CD4-positive, alpha-beta T cell treated with Interleukin-4 for 4 hours (primary cell): ENCODE results near the gene FOXF2.

ENCODE experiments used
- DNase-seq: peaks from one replicate; pipeline ENCODE4 v3.0.0-alpha.2; 2020

Gene FOXF2

DNA sequence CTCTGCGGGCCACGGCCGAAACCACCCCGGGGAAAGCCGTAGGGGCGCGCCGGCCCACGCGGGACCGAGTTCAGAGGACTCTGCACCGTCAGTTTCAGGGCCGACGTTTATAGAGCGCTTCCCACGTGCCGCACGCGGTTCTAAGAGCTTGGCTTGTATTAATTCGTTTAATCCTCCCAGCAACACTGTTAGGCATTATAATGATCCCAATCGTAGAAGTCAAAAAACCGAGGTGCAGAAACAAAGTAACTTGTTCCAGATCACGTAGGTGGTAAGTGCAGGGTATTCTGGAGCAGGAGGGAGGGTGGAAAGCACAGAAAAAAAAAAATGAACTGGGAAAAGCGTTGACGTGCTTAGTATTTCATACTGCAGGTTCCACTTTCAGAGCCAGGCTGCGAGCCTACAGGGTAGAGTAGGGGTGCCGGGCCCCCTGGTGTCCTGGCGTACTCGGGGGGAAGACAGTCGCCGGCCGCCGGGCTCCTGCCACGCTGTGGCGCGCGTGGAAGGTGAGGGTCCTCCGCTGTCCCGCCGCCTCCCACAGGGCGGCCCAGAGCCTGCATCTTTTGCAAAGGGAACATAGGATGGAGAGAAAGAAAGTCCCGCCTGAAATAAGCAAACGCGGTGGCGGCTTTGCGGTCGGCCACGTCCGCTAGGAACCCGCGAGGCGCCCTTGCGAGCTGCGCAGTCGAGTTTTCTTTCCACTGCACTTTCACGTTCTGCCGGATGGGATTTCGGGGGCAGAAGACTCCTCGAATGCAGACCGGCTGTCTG lies 10.2 kb upstream of the FOXF2 start:
- no peak for DNase-seq

DNA sequence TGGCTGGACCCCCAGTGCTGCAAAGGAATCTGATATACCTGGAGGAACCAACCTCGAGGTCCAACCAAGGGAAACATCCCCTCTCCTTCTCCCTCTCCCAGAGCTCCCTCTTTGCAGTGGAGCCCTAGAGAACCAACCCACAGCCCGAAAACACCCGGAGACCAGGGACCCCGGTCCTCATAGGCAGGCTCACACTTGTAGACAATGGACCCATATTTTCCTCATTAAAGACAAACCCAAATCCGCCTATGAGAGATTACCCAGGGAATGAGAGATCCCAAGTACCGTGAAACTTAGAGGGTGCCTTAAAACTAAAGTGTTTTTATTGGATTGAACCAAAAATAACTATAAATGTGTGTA lies 9.6 kb upstream of the FOXF2 start:
- DNase-seq = no peak

DNA sequence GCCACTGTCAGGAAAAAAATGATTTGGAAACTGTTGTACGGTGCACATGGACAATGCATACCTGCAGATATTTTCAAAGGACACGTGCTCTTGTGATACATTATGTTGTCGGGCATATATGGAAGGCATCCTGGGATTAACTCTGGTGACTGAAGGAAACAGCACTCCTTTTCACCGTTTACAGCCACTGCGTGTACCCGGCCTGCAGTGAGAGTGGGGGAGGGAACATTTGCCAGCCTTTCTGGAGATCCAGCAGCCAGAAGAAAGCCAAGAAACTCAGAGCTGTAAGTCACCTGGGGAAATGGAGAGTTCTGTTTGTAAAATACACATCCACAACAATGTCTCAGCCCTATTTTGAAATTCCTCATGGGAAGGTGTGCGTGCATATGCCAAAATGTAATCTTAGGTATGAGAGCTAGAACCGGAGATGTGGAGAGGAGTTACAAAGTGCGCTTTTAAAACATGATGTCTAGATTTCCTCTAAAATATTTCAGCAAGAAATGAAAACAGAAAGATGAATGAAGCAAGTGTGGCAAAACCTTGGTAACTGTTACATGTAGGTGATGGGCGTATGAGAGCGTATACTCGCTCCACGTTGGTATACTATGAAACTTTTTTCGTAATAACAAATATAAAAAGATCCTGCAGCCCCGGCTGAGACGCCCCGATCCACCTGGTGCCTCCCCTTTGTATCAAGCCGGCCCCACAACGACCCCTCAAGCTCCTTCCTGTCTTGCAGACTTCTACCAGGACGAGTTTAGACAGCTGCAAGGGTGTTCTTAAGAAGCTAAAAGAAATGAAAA lies 8.6 kb upstream of the FOXF2 start:
- DNase-seq = no peak

DNA sequence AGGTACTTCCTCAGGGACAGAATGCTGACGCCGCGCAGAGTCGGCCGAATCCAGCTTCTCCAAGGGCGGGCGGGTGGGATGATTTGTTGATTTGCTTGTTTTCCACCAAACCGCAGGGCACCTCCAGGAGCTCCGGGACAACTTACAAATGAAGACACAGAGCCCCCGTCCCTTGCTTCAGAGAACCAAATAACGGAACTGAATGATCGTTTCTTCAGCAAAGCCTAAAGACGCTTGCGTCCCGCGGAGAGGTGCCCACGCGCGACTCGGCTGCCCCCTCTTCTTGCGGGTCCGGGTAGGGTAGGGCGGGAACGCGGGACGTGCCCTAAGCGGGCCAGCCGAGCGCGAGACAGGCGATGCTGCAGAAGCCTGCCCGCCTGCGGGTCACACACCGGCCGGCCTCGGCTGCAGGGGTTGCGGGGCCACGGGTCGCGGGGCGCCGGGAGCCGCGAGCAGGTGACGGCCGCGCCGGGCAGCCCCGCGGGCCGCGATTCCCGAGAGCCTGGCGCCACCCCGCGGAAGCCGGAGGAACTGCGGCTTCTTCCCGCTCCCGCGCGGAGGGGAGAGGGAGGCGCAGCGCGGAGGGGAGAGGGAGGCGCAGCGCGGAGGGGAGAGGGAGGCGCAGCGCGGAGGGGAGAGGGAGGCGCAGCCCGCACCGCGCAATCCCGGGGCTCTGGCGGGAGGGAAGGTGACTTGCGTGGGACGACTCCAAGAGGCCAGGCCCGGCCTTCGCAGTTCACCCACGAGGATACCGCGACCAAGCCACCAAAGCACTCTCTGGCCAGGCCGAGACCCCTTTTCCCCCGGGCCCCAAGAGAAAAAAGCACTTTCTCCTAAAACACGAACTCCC lies 7.7 kb upstream of the FOXF2 start:
- DNase-seq = peak; percentile 22

DNA sequence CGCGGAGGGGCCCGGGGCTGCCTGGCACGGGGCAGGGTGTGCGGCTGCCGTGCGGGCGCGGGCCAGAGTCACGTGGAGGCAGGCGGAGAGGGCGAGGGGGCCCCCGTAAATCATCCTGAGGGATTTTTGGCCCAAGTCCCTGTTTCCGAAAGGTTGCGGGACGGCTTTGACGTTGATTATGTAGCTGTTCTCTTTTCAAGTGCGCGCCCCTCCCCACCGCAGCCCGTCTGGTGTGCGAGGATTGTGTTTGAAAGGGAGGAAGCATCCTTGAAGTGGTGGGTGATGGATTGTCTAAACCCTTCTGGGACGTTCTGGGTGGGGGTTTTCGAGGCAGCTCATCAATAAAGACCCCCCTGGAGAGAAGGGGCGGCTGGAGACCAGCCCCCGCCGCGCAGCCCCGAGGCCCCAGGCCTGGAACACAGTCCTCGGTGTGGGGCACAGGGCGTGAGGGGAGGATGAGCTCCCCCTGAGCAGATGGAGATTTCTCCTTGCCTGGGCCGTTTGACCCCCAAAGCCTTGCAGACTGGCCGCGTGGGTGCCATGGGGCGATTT lies 7.0 kb upstream of the FOXF2 start:
- no peak for DNase-seq

DNA sequence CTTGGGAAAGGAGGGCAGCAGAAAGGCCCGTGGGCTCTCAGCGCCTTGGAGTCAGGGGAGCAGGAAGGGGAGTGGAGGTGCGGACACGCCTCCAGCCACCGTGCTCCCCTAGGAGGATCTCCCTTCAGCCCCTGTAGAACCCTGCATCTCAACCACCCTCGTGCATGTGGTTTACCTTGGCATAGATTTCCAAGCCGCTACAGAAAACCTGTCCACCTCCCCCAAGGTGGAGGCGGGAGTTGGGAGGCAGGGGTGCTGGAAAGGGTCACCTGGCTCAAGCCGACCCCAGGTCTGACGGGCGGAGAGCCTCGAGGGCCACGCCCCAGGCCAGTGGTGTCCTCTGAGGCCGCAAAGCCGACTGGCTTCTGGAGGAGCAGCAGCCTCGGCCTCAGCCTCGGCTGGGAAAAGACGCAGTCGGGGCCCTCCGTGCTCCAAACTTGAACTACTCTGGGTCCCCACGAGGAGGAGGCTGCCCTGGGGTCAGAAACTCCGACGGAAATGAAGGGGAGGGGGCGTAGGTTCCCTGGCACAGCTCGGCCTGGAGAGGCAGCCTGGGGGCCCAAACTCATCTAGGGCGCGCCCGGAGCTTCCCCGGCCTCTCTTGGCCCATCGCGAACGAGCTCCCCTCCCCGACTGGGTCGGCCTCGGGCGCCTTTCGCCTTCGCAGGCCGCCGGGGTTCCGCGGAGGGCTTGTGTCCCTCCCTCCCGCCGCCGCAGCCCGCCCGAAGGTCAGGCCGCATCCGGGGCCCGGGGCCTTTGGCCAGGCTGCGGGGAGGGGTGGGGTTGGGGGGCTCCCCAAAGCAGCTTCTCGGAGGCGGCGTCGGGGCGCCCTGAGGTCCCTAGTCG lies 6.3 kb upstream of the FOXF2 start:
- DNase-seq = no peak

DNA sequence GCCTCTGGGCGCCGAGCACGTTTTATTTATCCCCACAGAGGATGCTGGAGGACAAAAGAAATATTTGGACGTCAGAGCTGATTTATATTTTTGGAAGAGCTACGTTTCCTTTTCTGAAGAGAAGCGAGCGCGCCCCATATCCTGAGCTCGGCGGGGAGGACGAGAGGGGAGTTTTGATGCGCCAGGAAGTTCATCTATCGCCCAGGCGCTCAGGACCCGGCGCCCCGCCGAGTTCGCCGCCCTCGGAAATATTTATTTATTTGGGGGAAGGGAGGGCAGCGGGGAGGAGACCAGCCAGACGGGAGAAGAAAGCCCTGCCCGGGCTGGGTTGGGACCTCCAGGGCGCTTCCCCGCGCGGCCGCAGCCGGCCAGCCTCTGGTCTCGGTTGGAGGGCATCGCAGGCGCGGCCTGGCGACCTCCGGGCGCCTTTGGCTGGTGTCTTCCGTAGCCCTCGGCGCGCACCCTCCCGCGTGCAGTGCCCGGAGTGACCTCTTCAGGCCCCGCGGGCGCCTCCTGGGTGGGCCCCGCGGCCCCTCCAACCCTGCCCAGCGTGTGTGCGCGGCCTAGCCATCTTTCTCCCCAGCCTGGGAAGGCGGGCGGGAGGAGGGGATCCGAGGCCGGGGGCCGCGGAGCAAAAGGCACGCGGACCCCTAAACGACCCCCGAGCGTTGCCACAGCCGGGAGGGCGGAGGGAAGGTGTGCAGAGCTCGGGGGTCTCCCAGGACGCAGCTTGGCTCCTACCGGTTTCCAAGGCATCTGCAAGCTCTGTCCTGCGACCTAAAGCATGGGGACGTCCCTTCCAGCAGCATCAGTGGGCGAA lies 5.4 kb upstream of the FOXF2 start:
- no peak for DNase-seq

DNA sequence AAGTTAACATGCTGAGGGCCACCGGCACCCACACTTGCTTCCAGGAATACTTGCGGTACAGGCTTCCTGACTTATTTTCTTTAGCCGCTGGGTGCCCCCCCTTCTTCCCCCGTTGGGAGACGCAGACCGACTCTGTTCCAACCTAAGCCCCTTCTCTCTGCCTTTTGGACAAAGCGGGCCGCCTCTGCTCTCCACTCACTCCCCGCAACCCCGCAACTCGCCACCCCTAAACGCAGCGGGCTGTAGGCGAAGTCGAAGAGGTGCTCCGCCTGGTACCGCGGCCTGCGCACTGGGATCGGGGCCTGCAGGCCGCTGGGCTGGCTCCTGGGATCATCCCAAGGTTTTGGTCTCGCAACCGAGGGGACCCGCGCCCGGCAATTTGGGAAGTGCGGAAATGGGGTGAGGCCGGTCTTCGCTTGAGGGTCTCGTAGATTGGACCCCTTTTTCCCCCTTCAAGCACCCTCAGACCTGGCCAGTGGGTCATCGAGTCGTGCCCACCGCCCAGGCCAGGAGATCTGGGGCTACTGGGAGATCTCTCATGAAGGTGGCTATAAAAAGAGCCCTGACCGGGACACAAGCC lies 4.7 kb upstream of the FOXF2 start:
- DNase-seq = no peak

DNA sequence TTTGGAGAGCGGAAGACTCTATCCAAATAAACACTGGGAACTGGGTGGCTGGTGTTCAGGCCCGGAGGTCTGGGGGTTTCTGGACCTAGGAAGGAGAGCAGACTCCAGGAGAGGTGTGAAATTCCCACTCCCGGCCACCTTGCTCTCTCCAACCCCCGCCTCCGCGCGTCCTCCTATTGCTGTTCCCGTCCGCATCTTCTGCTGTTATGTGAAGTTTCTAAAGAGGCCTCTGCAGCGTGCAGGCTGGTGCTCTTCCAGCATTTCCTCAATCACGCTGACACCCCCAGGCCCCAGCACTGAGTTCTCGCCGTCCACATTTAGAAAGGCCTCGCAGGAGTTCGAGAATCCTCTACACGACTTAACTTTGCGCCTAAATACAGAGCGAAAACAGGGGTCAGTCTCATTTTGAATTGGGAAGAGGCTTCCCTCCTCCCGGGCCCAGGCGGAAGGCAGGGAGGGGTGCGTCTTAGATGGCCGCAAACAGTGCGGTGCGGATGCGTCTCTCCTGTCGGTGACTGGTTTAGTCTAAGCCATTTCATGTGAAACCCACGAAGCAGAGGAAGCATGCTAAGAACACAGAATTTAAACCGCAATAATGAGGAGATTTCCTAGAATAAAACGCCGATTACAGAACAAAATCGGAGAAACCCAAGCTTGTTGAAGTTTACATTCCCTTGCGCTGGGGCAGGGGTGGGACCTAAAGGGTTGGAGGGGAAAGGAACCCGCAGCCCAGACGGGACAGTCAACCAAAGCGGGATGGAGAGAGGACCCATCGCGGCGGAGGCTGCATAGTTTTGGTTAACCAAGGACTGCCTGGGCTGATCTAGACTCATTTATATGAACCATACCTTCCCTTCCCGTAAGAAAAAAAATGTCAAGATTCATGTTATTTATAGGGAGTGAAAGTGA lies 4.0 kb upstream of the FOXF2 start:
- no peak for DNase-seq

DNA sequence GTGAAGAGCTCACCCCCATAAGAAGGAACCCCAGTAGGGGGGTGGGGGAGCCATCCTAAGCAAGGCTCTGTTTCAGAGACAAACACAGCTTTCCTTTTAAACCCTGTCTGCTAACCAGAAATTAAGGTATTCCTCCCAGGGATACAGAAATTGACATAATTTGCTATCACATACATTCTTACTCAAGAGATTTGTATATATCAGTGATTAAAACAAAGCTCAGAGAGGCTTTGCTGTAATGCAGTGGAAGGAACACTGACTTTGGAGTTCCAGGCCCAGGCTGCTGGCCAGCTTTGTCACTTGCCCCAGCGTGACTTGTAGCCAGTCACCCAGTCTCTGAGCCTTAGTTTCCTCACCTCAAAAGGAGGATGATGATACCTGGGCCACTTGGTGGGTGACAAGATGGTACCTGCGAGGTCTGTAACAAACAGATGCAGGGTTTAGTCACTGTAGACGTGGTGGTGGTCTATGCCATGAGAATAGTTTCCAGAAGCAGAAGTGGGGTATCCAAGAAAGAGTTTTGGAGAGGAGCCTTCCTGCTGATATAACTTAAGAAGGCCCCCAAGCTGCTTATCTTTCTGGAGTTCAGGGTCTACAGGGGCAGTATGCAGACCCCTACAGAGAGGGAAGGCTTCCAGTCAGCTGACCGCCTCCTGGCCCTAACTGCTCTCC lies 3.2 kb upstream of the FOXF2 start:
- DNase-seq = no peak

DNA sequence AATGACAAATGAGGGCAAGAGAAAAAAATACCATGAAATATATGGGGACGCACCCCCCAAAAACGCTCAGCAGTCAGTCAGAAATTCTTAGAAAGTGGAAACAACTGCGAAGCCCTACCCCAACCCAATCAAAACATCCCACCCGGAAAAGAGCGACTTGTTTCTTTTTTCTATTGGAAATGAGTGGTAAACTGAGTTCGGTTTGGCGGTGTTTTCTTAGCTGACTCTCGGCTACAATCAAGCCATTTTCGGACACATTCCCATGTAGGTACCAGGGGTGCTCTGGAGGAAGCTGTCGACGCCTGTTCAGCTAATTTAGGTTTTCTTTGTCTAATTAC lies 1.9 kb upstream of the FOXF2 start:
- DNase-seq = no peak

DNA sequence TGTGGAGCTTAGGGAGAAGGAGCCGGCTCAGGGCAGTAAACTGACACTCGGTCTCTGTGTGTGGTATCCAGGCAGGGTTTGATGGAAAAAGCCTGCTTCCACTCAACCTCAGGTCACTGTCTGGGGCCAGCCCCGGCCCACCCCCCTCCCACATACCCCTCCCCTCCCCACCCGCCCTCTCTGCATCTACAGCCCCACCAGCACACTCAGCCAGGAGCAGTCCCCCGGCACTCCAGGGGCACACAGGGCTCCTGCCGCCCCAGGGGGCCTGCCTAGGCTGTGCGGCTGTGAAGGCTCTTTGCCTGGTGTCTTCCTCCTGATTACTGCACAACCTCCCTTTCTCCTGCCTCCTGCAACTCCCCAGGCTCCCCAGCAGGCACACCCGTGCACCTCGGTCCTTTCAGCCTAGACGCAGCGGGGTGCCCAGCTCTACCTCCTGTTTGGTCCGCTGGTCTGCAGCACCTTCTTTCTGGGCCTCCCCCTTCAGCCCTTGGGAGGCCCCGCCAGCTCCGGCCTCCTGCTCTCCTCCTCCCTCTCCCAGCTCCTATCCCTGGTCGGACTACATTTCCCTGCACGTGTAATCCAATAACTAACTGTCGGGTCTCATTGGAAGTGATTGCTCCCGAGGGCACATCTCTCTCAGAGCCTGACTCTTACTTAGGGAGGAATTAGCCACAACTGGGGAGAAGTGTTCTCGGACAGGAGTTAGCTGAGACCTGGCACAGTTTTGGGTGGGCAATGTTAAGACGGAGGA lies 1.3 kb upstream of the FOXF2 start:
- DNase-seq = no peak

DNA sequence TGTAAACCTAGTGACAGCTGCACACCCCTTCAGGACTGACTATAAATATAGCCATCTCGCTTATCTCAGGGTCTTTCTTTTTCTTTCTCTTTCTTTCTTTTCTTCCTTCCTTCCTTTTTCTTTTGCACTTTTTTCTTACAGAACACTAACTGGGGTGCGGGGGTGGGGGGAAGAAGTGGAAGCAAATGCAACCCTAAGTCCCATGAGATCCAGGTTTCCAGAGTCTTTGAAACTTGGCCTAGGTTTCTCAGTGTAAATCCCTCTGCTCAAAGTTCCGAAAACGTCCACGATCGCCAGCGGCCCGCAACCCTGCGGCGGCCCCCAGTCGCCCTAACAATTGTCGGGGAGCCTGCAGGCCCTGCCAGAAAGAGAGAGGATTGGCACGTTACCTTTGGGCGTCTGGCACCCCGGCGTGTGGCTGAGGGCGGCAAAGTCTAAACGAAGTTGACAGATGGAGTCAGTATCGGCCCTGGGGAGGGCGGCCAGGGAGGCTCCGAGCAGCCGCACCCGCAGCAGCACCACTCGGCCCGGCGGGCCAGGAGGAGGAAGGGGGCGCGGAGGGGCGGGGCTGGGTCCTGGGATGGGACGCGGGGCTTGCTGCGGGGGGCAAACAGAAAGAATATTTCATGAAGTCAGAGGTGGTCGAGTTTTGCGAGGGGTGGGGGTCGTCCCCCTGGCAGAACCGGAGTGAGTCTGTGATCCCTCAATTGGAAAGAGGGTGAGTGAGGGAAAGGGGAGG lies 577 bp upstream of the FOXF2 start:
- DNase-seq = no peak

DNA sequence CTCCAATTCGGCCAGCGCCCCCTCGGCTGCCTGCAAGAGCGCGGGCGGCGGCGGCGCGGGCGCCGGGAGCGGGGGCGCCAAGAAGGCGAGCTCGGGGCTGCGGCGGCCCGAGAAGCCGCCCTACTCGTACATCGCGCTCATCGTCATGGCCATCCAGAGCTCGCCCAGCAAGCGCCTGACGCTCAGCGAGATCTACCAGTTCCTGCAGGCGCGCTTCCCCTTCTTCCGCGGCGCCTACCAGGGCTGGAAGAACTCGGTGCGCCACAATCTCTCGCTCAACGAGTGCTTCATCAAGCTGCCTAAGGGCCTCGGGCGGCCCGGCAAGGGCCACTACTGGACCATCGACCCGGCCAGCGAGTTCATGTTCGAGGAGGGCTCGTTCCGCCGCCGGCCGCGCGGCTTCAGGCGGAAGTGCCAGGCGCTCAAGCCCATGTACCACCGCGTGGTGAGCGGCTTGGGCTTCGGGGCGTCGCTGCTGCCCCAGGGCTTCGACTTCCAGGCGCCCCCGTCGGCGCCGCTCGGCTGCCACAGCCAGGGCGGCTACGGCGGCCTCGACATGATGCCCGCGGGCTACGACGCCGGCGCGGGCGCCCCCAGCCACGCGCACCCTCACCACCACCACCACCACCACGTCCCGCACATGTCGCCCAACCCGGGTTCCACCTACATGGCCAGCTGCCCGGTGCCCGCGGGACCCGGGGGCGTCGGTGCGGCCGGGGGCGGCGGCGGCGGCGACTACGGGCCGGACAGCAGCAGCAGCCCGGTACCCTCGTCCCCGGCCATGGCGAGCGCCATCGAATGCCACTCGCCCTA lies 963 bp downstream of the FOXF2 start:
- DNase-seq = no peak

DNA sequence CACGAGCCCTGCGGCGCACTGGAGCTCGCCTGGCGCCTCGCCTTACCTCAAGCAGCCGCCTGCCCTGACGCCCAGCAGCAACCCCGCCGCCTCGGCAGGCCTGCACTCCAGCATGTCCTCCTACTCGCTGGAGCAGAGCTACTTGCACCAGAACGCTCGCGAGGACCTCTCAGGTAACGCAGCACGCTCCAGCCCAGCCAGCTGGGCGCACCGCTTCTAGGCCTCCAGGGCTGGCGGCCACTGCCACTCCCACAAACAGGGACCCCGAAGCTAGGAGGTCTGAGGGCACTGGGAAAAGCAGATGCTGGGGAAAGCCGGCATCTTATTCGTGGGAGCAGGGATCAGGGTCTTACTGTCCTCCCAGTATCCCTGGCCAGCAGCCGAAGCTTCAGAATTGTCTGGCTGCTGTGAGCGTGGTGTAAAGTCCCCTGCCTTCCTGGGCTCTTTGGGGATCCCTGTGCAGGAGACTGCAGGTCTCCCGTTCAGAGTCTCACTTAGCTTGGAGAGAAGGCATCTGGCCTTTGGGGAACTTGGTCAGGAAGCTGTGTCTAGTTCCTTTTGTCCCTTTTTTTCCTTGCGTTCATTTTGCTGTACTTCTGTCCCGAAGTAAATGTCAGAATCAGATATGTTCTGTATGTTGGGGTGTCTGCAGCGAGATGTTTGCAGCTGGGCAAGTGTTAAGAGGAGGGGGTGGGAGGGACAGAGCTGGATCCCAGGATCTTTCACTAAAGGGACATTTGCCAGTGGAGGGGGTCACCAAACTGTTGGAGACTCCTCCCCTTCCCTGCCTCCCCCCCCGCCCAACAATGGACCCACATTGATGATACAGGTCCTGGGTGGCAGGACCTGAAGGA lies 1.8 kb downstream of the FOXF2 start:
- no peak for DNase-seq

DNA sequence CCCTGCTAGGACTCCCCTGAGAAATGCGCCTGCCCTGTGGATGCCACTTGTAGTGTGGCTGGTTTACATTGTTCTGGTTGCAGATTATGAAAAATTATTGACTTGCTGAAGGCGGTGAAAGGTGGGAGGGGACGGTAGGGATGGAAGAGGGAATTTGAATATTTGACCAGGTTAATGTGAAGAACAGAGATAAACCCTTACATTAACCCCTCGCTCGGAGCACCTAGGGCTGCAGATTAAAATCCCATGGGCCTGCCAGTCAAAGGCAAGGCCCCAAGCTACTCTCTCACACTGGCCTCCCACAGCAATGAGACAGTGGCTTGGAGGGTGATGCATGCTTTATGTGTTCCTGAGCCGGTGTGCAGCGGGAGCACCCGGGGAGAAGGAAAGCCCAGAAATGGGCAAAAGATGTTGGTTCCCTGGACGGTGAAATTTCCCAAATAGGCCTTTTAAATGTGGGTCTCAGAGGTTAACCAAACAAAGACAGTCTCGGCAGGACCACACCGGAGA lies 2.5 kb downstream of the FOXF2 start:
- no peak for DNase-seq
